Measurements from ENCODE around the gene EPHB1.
"Not testable (repeated sequence)": the region's sequence is repeated elsewhere in the genome, so short reads cannot be mapped to it uniquely, and the experiment has no call there.

The EPHB1 gene

DNA sequence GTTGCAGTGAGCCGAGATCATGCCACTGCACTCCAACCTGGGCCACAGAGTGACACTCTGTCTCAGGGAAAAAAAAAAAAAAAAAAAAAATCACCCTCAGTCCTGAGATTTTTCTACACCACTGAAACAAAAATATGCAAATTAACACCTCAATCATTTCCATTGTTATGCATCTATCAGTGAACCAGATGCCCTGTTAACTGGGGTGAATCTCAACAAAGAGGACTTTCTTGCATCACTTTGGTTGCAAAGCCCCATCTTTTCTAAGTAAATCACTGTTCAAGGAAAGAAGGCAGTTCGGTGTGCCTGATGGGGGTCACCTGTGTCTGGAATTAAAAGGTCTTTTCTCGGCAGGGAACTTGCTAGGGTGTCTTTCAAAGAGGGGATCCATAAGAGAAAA, 421.6 kb downstream of the EPHB1 start:
- DNase-seq (ENCODE audit: low spot score) = no peak

DNA sequence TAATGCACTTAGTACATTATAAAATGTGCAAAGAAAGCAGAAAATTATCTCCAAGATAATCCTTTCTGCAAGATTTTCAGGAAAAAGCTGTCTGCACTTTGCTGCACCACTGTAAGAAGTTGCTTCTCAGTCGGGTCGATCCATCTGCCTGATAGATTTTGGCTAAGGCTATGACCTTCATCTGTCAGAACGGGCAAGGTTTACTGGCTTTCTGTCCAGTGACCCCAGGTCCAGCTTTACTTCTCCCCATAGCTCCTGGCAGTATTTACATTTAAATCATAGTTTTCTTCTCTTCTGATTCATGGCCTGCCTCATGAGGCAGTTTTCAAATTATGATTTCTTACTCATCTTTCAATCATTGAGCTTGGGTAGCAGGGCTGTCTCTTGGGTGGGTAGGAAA, 422.7 kb downstream of the EPHB1 start:
- no peak for DNase-seq (ENCODE audit: low spot score)

DNA sequence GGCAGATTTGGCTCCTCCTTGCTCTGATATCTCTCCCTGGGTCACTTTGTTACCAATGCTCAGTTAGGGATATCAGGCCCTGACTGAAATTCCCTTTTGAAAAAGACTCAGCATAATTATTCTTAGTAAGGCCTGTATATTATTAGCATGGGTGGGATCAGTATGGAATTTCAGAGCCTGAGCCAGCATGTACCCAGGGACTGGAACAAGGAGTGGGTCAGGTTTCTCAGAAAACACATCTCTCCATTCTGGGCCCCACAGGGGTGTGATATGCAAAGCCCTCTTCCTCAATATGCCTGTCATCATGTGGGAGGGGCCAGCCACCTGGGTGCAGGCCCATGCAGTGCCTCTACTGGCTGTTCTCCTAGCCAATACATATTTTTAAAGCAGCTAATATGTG, 423.2 kb downstream of the EPHB1 start:
- DNase-seq (ENCODE audit: low spot score) = no peak

DNA sequence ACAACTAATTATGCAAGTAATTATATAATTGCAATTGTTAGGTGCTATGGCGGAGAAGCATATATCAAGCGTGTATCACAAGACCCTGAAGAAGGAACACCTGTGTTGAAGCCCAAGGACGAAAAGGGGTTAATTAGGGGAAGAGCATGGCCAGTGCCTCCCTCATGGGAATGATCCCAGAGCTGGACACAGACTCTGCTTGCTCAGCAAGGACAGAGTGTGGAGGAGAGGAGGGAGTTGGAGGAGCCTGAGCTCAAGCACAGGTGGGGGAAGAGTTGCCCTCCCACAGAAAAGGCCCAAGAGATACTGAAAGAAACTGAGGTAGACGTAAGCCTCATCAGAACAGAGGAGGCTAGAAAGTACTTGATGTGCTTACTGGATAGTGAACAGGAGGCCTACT, 423.7 kb downstream of the EPHB1 start:
- DNase-seq (ENCODE audit: low spot score) = no peak

GRCh38 chr3:135224815-135225362, 429.8 kb downstream of the EPHB1 start:
- no peak for DNase-seq (ENCODE audit: low spot score)

- no peak for DNase-seq (ENCODE audit: low spot score)
These were observed 431.0 kb downstream of the EPHB1 start for GRCh38 chr3:135226057-135226456.

- DNase-seq (ENCODE audit: low spot score) = no peak
These were observed 433.1 kb downstream of the EPHB1 start for GRCh38 chr3:135228201-135228600.

DNA sequence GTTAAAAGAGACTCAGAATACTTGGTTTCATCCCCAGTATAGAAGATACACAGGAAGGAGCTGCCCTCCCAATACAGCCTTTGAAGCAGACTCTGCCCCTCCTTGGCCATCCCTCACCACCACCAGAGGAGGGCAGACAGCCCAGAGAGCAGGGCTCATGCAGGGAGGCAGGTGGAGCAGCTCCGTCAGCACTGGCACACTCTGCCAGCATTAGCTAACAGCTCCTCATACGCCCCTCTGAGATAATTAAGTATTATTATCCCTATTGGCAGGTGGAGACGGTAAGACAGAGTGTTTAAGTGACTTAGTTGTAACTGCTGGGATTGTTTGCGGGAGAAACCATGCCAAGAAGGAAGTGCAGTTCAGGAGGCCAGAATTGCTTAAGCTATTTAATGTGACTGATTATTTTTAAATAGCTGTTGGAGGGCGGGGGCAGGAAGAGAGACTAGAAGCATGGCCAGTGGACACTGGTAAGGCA, 434.0 kb downstream of the EPHB1 start:
- no peak for DNase-seq (ENCODE audit: low spot score)

- no peak for DNase-seq (ENCODE audit: low spot score)
These were observed 436.7 kb downstream of the EPHB1 start for GRCh38 chr3:135231737-135232136.

DNA sequence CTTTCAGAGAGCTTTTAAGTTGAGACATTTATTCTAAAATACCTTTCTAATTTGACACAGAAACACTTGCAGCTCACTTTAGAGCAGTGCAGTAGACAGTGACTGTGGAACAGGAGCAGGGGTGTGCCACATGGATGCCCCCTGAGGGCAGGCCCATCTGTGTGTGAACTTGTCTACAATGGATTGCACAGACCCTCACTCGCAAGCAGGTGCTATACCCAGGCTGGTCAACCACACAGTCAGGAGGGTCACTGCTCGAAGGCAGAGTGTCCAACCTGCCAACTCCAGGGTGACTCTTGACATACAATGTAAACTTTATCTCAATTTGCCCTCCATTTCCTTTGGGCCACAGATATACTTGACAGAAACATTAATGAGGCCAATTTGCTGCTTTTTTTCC, 437.2 kb downstream of the EPHB1 start:
- DNase-seq (ENCODE audit: low spot score) = no peak

GRCh38 chr3:135233476-135233875, 438.4 kb downstream of the EPHB1 start:
- DNase-seq (ENCODE audit: low spot score) = not testable (repeated sequence)

GRCh38 chr3:135235541-135235940, 440.5 kb downstream of the EPHB1 start:
- no peak for DNase-seq (ENCODE audit: low spot score)

GRCh38 chr3:135237371-135238143, 442.5 kb downstream of the EPHB1 start:
- DNase-seq (ENCODE audit: low spot score) = no peak

- DNase-seq (ENCODE audit: low spot score) = no peak
These were observed 443.3 kb downstream of the EPHB1 start for GRCh38 chr3:135238236-135238830.

DNA sequence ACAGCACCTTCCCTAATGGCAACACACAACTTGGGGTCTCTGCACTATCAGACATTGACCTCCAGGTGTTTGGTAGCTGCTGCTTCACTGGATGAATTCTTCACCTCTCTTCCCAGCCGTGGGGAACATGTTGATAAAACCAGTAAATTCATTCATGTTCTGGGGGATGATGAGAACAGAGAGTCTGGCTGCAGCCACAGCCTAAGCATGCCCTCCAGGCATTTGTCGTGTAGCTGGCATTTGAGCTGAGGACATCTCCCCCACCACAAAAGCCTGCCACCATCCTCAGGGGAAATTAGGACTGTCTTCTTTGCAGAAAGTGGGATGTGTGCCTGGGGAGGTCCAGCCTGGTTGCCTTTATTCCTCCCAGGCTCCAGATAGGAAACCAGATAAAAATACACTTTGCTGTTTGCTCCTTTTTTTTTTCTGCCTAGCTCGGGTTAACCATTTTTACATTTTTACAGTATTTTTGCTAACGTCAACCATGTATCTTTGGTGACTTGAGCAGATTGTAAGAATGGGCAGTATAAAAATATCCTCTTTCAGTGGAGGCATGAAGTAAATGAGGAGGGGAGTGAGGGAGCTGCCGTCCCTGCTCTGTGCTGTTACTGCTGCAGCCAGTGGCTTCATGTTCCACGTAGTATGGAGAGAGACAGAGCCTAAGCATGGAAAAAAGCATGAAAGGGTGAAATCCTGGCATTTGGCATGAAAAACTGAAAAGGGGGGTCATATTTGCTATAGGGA, 444.0 kb downstream of the EPHB1 start:
- no peak for DNase-seq (ENCODE audit: low spot score)

DNA sequence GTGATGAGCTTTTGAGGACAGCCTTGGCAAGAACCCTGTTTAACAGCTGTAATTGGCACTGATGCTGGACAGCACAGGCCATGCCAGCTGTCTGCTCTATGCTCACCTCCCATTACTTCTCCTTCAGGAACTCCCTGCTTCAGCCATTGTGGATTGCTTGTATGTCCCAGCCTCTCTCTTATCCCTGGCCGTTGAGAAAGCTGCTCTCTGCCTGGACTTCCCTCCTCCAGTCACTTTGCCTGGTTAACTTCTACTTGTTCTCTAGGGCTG, 444.5 kb downstream of the EPHB1 start:
- no peak for DNase-seq (ENCODE audit: low spot score)

DNA sequence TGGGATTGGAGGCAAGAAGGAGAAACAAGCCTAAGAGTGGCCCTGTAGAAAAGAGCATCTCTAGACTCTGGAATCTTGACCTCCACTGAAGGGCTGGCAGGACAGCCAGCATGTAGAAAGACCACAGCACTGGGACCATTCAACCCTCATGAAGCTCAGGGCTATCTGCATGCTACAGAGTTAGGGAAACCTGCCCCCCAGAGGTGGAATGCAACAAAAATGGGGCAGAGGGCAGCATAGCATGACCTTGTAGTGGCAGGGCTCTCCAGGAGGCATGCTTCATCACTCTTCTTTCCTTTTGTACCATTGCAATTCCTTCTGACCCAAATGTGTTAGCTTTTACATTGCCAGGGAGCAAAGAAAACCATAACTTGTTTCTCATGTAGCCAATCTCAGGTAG, 445.4 kb downstream of the EPHB1 start:
- no peak for DNase-seq (ENCODE audit: low spot score)

- no peak for DNase-seq (ENCODE audit: low spot score)
These were observed 447.2 kb downstream of the EPHB1 start for GRCh38 chr3:135242285-135242684.

- DNase-seq (ENCODE audit: low spot score) = no peak
These were observed 448.6 kb downstream of the EPHB1 start for GRCh38 chr3:135243616-135244015.

DNA sequence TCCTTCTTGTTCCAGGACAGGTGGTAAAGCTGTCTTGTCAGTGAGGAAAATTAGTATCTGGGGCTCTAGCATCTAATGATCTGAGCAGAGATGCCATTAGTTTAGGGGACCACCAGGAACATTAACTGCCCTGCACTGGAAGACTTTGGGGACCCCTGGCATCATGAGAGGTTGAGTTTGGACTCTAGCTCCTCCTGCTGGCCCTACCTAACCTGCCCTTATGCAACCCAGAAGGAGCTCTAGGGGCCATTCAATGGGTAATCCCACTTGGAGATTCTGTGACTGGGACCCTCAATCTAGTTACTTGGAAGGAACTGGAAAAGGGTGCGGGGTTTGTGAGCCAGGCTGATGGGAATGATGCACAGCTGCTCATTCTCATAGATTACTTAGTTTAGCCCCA, 451.0 kb downstream of the EPHB1 start:
- no peak for DNase-seq (ENCODE audit: low spot score)

DNA sequence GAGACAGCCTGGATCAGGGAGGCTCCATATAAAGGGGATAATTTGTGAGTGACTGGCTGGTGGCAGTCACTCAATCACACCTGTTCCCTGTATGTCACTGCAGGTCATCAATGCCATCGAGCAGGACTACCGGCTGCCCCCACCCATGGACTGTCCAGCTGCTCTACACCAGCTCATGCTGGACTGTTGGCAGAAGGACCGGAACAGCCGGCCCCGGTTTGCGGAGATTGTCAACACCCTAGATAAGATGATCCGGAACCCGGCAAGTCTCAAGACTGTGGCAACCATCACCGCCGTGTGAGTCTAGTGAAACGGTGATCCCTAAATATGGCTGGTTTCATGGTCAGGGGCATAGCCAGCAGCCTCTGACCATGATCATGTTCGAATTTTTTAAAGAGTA, 453.2 kb downstream of the EPHB1 start:
- DNase-seq (ENCODE audit: low spot score) = no peak

- DNase-seq (ENCODE audit: low spot score) = no peak
These were observed 454.1 kb downstream of the EPHB1 start for GRCh38 chr3:135249186-135249585.

DNA sequence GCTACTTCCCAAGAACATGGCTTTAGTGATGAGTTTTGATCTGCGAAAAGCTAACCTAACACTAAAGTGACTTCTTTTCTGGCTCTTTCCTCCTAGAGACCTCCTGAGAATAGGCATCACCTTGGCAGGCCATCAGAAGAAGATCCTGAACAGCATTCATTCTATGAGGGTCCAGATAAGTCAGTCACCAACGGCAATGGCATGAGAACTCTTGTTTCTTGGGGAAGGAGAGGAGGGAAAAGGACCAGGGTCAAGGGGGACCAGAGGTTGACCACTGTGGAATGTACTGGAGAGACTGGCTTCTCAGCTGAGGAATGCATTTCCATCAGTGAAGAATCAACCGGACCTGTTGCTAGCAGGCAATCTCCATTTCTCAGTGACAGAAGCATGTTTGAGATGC, 463.9 kb downstream of the EPHB1 start:
- no peak for DNase-seq (ENCODE audit: low spot score)

All from GM03348 (cell line).